Keratinocyte (primary cell): ENCODE data around the gene TIMM8A.

Experiments
- CTCF ChIP-seq, 3 experiments: IDR thresholded peaks in 1 of 3; conservative IDR thresholded peaks in 1 of 3; optimal IDR thresholded peaks in 1 of 3; 2 replicates in 2 of 3; 3 replicates in 1 of 3; pipeline versions ENCODE3 to v1.5.1; 2011; ENCODE audit warnings: low read length in 3 of 3, mild to moderate bottlenecking in 3 of 3, moderate library complexity in 2 of 3, control low read depth in 1 of 3, inconsistent platforms in 1 of 3; ENCODE audit not compliant: insufficient read depth in 2 of 3; ENCODE audit errors: extremely low read depth in 1 of 3
- EZH2 ChIP-seq: IDR thresholded peaks from one replicate; pipeline ENCODE4 v1.6.1; 2012; ENCODE audit warnings: inconsistent platforms, mild to moderate bottlenecking, low read length, moderate library complexity

GRCh38 chrX:101390664-101391525 is 42.4 kb upstream of the TIMM8A start, which contains the start of gene RPL36A:
- TF ChIP-seq CTCF (optimal IDR thresholded peaks at IDR 0.05 in 1 of 3, IDR thresholded peaks at IDR 0.05 in 1 of 3, conservative IDR thresholded peaks at IDR 0.05 in 1 of 3; ENCODE audit: extremely low read depth in 1 of 3, insufficient read depth in 2 of 3, low read length in 3 of 3) (peak; percentile 65 to 73 (median 66)), EZH2 (no peak)
